NB4 (cell line): ENCODE results near the gene DDX39A.

Source experiments
- DNase-seq: peaks from one replicate; pipeline ENCODE4 v3.0.0; 2010; ENCODE audit warnings: low read depth
- H3K4me3 ChIP-seq: one replicate; pipeline ENCODE4 v1.5.1; 2011; ENCODE audit warnings: mild to moderate bottlenecking, low read depth, low read length, moderate library complexity
- CTCF ChIP-seq: IDR thresholded peaks from one replicate; pipeline ENCODE4 v1.5.1; 2012; ENCODE audit warnings: low read depth, low read length
- MAX ChIP-seq: IDR thresholded peaks from 2 replicates; pipeline ENCODE4 v1.6.1; 2011; ENCODE audit warnings: low read depth, low read length
- MYC ChIP-seq: IDR thresholded peaks from 2 replicates; pipeline ENCODE4 v1.6.1; 2011; ENCODE audit warnings: low read depth, low read length
- POLR2A ChIP-seq: IDR thresholded peaks from 2 replicates; pipeline ENCODE4 v1.6.1; 2011; ENCODE audit warnings: mild to moderate bottlenecking; ENCODE audit not compliant: insufficient read length; ENCODE audit errors: extremely low read depth

Gene DDX39A

GRCh38 chr19:14411161-14411937 is 7.8 kb downstream of the DDX39A start:
- no peak for DNase-seq
- no peak overlapping the region for H3K4me3 ChIP-seq
- no peak for TF ChIP-seq MAX
- no peak for TF ChIP-seq MYC
- TF ChIP-seq CTCF, result no peak
- no peak for TF ChIP-seq POLR2A

GRCh38 chr19:14410091-14411051 is 8.8 kb downstream of the DDX39A start:
- no peak overlapping the region for H3K4me3 ChIP-seq
- no peak for DNase-seq
- no peak for TF ChIP-seq MYC
- no peak for TF ChIP-seq CTCF

GRCh38 chr19:14409146-14410023 is 9.8 kb downstream of the DDX39A start:
- no peak for DNase-seq
- no peak overlapping the region for H3K4me3 ChIP-seq
- no peak for TF ChIP-seq MAX
- peak; percentile 26 for TF ChIP-seq POLR2A

- no peak for TF ChIP-seq MAX
- no peak for TF ChIP-seq CTCF
- TF ChIP-seq POLR2A, result no peak
- peak; percentile 50 for DNase-seq
- H3K4me3 ChIP-seq, result no peak overlapping the region
Observed at GRCh38 chr19:14408491-14409145, 10.5 kb downstream of the DDX39A start.

GRCh38 chr19:14407605-14408484 is 11.3 kb downstream of the DDX39A start:
- no peak overlapping the region for H3K4me3 ChIP-seq
- TF ChIP-seq MYC, result no peak
- TF ChIP-seq MAX, result no peak
- no peak for TF ChIP-seq CTCF
- no peak for TF ChIP-seq POLR2A
- no peak for DNase-seq
